Neural cell (in vitro differentiated cells): ENCODE results near the gene ADH7.

ENCODE experiments used
- TAF1 ChIP-seq: IDR thresholded peaks from 2 replicates; pipeline ENCODE4 v1.6.1; 2012; ENCODE audit warnings: low read depth
- TF ChIP-seq, protein P1 (sequence below): fragments of 450-650 bp; IDR thresholded peaks from 2 replicates; pipeline ENCODE4 v1.5.1; 2014; ENCODE audit warnings: antibody characterized with exemption, mild to moderate bottlenecking, moderate library complexity; ENCODE audit not compliant: poor library complexity, severe bottlenecking

DNA sequence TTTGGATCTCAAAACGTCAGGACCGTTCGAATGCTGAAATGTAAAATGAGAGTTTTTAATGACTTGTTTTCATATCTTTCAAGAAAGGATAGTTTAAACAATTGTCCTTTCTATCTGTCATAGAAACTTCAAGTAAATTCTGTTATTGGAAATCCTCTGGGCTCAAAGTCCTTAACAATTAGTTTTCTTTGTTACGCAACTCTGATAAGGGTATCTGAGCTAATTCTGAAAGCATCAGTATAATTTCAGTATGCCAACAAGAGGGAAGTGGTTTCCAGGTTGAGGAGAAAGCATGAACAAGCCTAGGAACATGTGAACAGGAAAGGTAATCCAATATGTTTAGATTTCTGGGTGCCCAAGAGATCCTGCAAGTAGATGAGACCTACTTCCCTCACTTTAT is 22.0 kb downstream of the ADH7 start:
- TF ChIP-seq, protein P1, sequence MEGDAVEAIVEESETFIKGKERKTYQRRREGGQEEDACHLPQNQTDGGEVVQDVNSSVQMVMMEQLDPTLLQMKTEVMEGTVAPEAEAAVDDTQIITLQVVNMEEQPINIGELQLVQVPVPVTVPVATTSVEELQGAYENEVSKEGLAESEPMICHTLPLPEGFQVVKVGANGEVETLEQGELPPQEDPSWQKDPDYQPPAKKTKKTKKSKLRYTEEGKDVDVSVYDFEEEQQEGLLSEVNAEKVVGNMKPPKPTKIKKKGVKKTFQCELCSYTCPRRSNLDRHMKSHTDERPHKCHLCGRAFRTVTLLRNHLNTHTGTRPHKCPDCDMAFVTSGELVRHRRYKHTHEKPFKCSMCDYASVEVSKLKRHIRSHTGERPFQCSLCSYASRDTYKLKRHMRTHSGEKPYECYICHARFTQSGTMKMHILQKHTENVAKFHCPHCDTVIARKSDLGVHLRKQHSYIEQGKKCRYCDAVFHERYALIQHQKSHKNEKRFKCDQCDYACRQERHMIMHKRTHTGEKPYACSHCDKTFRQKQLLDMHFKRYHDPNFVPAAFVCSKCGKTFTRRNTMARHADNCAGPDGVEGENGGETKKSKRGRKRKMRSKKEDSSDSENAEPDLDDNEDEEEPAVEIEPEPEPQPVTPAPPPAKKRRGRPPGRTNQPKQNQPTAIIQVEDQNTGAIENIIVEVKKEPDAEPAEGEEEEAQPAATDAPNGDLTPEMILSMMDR: no peak
- TF ChIP-seq TAF1: no peak
